Activated T-cell treated with anti-CD3 and anti-CD28 coated beads for 1 hour (primary cell): ENCODE data around the gene RNF215.
"Not testable (repeated sequence)": the region's sequence is repeated elsewhere in the genome, so short reads cannot be mapped to it uniquely, and the experiment has no call there.

Source experiments
- DNase-seq: peaks from one replicate; pipeline ENCODE4 v3.0.0-alpha.2; 2020; ENCODE audit warnings: low read depth

RNF215 gene

DNA sequence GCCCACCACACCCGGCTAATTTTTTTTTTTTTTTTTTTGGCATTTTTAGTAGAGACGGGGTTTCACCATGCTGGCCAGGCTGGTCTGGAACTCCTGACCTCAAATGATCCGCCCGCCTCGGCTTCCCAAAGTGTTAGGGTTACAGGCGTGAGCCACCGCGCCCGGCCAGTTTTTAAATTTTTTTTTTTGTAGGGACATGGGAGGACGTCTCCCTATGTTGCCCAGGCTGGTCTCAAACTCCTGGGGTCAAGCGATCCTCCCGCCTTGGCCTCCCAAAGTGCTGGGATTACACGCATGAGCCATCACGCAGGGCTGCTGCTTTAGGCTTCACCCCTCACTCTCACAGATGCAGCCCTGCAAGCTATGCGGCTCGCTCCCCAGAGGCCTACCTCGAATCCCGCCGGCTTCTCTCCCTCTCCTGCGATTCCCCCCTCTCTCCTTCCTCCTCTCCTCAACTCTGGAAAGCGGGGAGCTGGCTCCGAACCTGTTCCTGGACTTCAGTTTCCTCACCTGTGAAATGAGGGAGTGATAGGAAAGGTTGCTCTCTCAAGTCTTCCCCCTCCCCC lies 29.5 kb downstream of the RNF215 start:
- DNase-seq: no peak

DNA sequence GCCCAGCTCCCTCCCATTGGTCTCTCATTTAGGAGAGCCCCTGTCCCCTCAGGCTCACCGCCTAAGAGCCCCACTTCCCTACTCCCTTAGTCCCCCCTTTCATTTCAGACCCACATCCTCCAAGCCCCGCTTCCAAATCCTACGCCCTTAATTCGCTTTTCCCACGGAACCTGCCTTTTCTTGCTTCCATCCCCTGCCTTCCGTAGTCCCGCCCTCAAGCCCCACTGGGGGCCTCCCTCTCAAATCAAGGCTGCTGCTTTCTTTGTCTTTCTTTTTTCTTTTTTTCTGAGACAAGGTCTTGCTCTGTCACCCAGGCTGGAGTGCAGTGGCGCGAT lies 30.0 kb downstream of the RNF215 start:
- no peak for DNase-seq

DNA sequence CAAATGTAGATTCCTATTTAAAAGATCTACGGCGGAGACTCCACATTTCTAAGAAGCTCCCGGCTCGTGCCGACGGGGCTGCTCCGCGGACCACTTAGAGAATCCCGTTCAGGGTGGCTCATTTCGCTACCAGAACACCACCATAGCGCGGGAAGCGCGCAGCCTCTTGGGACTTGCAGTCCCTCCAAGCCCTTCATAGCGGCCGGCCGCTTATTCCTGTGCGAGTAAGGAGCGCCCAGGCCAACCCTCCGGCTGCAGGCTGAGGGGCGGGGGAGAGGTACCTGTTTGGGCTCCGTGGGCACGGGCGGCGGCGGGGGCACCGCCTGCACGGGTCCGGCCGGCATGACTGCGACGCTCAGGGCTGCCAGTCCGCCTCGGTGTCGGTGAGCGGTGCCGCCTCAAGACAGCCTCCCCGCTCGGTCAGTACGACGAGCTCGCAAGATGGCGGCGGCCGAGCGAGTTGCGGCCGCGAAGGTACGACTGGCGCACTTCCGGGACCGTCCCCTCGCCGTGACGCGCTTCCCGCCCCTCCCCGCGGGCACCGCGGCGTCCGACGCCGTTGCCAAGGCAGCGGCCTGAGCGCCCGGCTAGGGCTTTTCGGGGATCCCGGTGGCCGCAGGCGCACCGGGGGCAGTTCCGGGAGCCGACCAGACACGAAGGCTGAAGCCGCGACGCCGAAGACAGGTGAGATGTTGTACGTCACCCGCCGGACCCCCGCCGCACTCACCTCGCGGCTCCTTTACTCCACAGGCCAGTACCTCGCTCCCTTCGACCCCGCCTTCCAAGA lies 30.6 kb downstream of the RNF215 start, which contains the start of the genes CCDC157 and SF3A1:
Gene CCDC157, plus strand, starts transcription at position 559 of the 787 bp plus-strand sequence. CDS start 8,994 bp downstream, outside the sequence.
Gene SF3A1, minus strand, starts transcription at position 446 of the 787 bp plus-strand sequence. Its CDS starts 102 bp downstream, at position 344.
- peak; percentile 76 for DNase-seq

DNA sequence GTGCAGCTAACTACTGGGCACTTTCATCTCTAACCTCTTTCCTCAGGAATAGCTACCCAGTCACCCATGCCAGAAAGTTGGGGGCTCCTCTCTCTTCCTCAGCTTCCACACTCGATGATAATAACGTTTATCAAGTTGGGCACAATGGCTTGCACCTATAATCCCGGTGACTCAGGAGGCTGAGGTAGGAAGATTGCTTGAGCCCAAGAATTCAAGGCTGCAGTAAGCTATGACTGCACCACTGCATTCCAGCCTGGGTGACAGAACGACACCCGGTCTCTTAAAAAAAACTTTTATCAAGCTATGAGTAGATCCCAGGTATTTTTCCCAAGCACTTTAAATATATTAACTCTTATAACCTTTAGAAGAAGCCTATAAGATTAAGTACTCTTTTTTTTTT lies 32.6 kb downstream of the RNF215 start:
- no peak for DNase-seq

DNA sequence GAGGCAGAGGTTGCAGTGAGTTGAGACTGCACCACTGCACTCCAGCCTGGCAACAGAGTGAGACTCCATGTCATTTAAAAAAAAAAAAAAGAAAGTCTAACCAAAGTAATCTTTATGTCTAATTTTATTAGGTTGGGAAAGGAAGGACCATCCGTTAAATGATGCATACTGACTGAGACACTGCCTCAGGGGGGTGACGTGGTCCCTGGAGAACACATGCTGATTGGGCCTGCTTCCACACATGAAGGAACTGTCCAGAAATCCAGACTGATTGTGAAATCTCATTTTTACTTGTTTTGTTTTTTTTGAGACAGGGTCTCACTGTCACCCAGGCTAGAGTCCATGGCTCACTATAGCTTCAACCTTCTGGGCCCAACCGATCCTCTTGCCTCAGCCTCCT lies 36.0 kb downstream of the RNF215 start:
- DNase-seq: no peak

DNA sequence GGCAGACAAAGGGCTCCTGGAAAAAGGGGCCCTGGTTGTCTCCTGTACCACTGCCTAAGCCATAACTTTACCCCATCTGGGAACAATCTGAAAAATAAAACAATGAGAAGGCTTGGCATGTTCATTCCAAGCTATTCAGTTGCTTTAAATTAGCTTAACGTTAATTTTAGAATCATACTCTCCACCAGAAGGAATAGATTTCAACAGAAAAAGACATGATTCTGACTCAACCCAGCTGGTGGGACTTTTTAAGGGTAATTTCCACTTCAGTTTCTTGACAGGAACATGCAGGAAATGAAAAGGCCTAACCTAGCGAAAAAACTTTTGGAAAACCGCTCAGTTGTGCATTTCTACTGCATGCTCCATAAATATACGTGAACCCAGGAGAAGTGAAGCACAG lies 38.4 kb downstream of the RNF215 start:
- no peak for DNase-seq

DNA sequence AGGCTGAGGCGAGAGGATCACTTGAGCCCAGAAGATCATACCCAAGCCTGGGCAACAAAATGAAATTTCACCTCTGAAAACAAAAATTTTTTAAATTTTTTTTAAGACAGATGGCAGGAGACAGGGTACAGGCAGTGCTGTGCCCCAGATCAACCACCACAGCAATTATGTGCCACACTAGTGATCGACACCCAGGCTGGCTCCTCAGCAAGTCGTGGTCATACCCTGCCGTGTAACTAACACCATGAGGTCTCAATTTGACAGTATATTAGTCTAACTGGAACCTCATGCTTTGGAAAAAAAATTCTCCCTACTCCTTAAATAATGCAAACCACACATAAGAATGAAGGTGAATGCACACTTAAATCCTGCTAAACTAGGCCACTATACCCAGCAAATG lies 38.8 kb downstream of the RNF215 start:
- no peak for DNase-seq

DNA sequence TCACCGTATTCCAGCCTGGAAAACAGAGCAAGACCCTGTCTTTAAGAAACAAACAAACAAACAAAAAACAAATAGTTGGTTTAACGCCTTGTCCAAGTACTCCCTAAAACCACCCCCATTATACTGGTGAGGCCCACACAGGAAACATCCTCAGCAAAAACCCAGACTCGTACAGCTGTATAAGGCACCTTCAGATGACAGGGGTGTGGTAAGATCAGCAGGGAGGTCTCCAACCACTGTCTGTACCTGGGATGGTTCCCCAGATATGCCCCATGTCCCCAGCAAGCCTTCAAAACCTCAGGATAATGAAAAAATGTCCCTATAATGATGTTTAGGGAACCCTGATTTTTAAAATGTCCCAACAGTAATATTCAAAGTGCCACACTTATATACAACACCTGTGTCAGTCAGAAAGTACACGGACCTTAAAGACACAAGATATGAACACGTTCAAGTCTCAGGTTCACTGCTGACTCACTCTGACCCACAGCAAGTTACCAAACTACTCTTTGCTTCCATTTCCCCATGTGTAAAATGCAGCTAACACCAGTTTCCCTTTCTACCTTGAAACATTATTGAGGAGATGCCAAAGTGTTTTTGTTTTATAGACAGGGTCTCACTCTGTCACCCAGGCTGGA lies 39.8 kb downstream of the RNF215 start:
- no peak for DNase-seq

DNA sequence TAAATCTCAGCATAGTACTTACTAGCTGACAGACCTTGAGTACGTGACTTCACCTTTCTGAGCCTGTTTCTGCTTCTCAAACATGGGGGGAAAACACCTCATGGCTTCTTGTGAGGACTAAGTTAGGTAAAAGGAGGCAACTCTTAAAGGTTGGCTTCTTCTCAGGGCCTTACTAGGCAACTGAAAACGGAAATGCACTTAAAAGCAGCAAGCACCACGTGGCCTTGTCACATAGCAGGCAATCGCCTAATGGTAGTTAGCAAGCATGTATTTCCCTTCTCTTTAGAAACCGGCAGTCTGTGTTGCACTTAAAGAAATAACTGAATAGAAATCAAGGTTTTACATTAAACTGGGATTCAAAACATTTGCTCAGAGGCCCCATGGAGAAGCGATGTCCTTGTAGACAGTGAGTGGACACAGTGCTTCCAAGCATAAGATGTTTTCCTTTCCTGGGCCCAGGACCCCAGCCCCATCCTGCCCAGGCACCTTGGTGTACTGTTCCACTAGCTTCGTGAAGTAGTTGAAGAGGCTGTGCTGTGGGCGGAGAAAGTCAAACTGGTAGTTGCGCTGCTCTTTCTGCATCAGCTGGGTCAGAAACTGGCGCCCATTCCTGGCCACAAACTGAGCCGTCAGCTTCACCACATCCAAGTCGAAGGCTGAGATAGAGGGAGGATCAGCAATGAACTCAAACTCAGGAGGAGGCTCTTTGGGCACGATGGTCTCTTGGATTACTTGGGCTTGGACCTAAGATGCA lies 42.6 kb downstream of the RNF215 start:
- no peak for DNase-seq

DNA sequence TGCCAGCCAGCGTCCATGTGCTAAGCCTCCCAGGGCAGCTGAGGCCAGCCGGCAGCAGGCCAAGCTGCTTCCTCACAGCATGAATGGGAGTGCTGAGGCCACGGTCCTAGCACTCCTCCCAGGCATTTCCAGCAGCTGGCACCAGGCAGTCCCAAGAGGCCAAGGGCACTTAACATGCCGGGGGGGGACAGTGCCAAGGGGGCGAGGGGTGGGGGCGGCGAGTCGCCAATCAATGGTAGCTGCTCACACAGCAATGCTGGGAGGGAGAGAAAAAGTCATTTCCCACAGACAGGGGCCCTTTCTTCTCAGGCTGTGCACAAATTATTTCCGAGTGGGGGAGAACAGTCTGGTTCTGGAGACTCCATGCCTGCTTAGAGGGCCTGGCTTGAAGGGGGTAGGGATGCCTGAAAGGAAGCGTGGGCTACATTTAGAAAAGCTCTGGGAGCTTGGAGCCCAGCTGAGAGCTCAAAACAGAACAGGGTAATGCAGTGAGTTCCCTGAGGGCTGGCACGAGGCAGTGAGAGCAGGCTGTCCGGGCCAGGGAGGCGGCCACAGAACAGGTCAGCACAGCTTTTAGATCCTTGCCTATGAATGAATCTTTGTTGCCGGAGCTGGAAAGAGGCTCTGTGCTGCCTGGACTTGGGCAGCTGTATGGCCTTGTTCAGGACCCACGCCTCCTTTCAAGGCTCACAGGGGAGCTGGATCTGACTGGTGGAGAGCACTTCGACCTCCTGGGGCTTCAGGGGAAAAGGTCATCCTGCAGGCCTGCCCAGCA lies 46.1 kb downstream of the RNF215 start:
- DNase-seq: no peak

DNA sequence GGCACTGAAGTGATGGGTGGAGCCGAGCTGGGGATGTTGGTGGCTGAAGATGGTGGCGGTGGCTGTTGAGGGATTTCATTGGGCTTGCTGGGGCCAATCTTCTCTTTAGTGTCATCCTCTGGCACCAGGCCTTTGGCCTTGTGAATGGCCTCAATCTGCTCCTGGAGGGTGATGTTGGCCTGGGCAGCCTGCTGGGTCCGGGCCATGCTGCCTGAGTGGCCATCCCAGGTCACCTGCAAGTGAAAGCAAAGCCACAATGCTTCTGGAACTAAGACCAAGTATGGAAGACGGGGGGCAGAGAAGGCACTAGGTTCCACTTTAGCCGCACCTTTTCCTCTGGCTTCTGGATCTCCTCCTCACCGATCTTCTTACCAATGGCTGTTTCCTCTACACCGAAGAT lies 48.4 kb downstream of the RNF215 start:
- no peak for DNase-seq

DNA sequence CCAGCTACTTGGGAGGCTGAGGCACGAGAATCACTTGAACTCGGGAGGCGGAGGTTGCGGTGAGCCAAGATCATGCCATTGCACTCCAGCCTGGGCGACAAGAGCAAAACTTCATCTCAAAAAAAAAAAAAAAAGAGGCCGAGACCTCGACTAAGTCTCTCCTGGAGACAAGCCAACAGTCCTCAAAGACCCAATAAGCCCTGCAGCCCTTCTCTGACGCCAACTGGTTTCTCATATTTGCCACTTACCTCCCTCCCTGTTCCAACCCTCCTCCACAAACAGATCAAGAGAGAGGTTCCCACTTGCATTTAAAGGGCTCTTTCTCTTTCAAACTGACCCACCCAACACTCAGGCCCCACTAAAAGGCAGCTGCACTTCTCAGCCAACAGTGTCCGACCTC lies 48.9 kb downstream of the RNF215 start:
- DNase-seq: not testable (repeated sequence)

DNA sequence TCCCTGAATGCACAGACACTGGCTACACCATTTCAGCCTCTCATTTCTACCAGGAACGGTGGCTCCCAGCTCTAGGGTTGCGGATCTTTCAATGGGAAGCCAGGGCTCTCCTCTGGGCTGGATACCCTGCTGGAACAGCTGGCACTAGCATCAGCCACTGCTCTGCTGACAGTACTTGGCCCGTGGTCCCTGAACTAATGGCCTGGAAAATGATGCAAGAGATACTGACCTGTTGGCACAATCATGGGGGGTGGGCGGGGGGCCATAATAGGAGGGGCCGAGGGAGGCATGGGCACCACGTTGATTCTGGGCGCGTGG lies 49.8 kb downstream of the RNF215 start:
- no peak for DNase-seq

DNA sequence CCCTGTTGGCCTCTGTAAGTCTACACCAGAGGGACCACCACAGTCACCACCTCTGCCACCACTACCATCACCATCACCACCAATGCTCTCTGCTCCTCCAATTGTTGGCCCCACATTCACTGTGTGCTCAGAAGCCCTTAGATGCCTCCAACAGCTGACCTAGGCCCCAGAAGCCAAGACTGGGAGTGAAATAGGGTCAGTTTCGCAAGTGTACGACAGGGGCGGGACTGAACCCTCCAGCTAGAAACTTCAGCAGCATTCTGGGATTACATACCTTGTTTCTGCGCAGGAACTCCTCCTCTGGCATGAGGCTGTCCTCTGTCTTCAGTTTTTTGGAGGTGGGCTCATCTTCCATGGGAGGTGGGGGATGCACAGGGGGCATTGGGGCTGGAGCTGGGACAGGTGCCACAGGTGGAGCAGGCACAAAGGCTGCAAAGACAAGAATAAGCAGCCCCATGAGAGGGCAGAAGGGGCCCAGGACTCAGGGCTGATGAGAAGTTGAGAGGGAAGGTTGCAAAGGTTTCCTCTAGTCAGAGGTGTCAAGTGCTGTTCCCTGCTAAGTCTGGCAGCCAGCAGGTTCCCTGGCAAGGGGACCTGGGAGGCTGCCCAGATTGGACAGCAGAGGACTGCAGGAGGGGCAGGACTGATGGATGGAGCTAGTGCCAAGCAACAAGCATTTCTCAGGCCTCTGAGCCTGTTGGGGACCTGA lies 50.3 kb downstream of the RNF215 start:
- no peak for DNase-seq

DNA sequence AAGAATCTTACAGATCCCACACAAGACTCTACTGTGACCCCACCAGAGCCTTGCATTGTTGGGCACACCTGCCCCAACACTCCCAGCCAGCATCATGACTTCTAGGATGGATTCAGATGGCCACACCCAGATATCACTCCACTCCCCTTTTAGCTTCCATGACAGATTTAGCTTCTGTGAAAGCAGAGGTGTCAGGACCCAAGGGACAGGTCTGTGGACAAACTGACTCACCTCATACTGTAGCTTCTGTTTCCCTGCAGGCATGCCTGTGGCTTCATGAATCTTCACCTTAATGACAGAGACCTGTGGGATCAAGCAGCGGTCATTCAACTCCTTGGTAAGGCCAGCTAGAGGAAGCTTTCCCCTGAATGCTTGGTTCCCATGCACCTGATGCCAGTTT lies 52.0 kb downstream of the RNF215 start:
- DNase-seq: no peak

DNA sequence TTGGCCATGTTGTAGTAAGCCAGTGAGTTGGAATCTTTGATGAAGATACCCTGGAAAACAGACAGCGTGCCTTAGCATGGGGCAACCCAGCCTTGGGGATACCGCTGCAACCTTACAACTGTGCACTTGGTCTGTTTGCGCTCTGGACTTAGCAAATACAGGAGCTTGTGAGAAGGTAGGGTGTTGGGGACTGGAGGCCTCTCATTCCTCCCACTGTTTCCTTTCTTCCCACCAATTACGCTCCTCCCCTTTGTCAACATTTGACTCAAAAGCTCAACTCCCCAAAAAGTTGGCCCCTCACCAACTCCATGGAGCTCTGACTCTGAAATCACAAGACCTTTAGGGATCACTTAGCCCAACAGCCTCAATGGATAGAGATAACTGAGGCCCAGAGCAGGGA lies 52.6 kb downstream of the RNF215 start:
- DNase-seq: no peak

DNA sequence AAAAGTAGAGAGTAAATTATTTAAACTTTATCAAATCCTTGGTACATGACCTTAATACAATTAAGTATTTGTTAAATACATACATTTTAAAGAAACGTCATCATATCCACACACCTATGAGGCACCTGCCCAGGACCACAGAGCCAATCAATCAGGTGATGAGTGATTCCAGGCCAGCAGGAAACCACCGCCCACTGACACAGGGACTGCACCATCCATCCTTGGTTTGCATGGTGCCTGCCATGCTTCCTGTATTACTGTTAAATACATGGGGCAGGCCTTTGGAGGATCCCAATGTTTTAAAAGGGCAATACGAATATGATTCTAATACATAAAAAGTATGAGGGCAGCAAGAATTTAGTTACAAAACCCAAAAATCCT lies 53.5 kb downstream of the RNF215 start:
- DNase-seq: no peak

DNA sequence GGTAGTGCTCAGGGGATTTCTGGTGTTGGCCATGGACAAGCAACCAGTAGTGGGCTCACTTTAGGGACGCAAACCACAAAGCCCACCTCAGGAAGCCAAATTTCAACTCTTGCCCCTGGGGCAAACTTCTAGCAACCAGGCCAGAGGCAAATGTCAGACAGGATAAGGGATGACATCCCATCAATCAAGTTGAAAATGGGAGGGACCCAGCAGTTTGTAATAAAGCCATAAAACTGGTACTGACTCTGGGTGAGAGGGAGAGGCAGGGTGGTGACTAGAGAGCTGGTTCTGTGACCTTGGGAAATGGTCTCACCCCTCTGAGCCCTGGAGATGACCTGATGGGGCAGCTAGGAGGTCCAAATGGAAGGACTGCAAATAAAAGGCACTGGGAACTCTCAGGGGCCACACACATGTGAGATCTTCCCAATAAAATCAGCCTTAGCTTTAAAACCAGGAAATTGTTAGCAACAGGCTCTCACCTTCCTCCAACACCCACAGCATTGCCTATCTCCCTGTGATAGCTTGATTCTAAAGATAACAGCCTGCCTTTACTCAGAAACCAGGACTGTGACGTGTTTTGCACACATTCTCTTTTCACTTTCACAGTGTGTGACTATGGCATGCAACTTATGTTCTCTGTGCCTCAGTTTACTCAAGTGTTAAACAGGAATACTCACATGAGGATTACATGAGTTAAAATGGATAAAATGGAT lies 54.1 kb downstream of the RNF215 start:
- no peak for DNase-seq

DNA sequence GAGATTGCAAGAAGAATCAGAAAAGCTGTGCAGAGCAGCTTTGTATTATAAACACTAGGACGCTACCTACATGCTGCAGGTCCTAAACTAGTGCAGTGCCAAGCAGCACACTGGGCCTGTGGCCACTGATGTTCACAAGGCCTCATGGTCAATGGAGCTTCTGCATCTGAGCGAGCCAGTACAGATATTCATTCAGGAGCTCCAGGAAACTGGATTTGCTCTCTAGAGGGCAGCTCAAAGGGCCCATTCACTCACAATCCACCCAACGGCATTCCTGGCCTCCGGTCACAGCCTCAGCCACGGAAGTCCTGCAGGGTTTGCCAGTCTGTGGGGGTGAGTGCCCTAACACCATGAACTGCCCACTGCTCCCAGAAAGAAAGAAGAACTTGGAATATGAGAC lies 54.7 kb downstream of the RNF215 start:
- DNase-seq: no peak
